ENCODE results near the gene MINDY4. TPM values are rescaled to one million over a fixed set of nuclear protein-coding genes. Genes with fewer than 3 reads are reported as not detected.

MINDY4 gene
- polyA plus RNA-seq, 3 donors: 0.15 to 0.17 TPM; not detected in 1

DNA sequence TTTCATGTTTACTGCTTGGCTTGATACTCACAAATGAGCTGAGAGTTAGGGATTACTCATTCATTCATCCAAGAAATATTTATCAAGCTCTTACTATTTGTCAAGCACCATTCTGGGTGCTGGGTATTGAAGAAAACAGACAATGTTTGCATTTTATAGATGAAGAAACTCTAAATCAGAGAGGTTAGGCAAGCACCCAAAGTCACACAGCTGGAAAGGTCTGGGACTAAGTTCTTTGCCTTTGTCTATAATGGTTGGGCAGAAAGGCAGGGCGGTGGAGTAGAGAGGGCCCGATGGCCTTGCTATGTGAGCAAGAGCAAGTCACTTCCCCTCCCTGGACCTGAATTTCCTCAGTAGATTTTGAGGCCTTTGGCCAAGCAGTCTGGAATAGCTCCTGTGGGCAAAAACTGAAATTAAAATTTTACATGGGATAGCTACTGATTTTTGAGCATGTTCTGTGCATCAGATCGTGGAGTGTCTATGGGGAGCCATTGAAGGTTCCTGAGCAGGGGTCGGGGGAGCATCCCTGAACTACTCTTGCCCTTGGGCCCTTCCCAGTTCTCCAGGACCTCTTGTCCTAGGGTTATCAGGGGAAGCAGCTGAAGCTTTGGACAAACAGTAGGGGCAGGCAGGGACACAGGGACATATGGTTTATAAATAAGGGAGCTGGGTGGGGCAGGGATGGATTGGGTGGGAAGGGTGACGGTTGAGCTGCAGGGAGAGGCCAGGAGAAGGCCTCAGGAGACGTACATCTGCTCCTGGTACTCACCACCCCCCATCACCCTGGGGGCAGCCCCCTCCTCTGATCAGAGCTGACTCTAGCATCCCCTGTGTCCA lies 163.7 kb downstream of the MINDY4 start:
- Mint-ChIP-seq H3K27me3 (ENCODE audit: low read depth in 3 of 3) (peaks cover 8 to 20% (median 10%) of the 10 kb centered on the region in 3 donors), H3K9me3 (peaks cover 0 to 2% (median 0%) of the 10 kb centered on the region in 7 donors), H3K27ac (peak overlapping the region in 1 of 7 donors; percentile 23), H3K36me3 (no peaks in the 10 kb centered on the region), H3K4me1 (no peaks in the 10 kb centered on the region), H3K4me3 (no peak overlapping the region)
- Histone ChIP-seq H3K79me2 (ENCODE audit: insufficient read depth, low read length) (no peaks in the 10 kb centered on the region), H3K27ac (ENCODE audit: low read depth in 1 of 2, low read length in 2 of 2) (no peak overlapping the region), H3K9ac (ENCODE audit: insufficient read depth, low read length, poor library complexity, severe bottlenecking) (no peak overlapping the region), H4K20me1 (ENCODE audit: insufficient read depth, low read length) (no peaks in the 10 kb centered on the region), H3K9me3 (replicated peaks in 1 of 2; ENCODE audit: control insufficient read depth in 1 of 2, insufficient read depth in 1 of 2, low read length in 2 of 2) (no peaks in the 10 kb centered on the region), H3K4me2 (replicated peaks; ENCODE audit: extremely low read depth, low read length, poor library complexity, severe bottlenecking) (no peak overlapping the region), H3K4me1 (ENCODE audit: control insufficient read depth in 1 of 2, insufficient read depth in 2 of 2, low read length in 2 of 2) (no peaks in the 10 kb centered on the region), H3K4me3 (replicated peaks in 1 of 3; ENCODE audit: low read depth in 2 of 3, low read length in 3 of 3) (no peak overlapping the region), H2AFZ (ENCODE audit: insufficient read depth, low read depth, low read length, poor library complexity, severe bottlenecking) (no peak overlapping the region), H3K36me3 (replicated peaks in 1 of 2; ENCODE audit: control insufficient read depth in 1 of 2, insufficient read depth in 2 of 2, low read length in 2 of 2) (no peaks in the 10 kb centered on the region), H3K27me3 (ENCODE audit: control insufficient read depth in 2 of 2, insufficient read depth in 2 of 2, low read length in 2 of 2) (peaks cover 0 to 12% of the 10 kb centered on the region in 2 donors)
- intact Hi-C loops (cut with micrococcal nuclease): no loop called here
- TF ChIP-seq, protein P1, sequence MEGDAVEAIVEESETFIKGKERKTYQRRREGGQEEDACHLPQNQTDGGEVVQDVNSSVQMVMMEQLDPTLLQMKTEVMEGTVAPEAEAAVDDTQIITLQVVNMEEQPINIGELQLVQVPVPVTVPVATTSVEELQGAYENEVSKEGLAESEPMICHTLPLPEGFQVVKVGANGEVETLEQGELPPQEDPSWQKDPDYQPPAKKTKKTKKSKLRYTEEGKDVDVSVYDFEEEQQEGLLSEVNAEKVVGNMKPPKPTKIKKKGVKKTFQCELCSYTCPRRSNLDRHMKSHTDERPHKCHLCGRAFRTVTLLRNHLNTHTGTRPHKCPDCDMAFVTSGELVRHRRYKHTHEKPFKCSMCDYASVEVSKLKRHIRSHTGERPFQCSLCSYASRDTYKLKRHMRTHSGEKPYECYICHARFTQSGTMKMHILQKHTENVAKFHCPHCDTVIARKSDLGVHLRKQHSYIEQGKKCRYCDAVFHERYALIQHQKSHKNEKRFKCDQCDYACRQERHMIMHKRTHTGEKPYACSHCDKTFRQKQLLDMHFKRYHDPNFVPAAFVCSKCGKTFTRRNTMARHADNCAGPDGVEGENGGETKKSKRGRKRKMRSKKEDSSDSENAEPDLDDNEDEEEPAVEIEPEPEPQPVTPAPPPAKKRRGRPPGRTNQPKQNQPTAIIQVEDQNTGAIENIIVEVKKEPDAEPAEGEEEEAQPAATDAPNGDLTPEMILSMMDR (IDR thresholded peaks at IDR 0.05): no peak
- DNase-seq: no peak
- 89% methylated on average over 2 of the region's 6 CpGs for WGBS (ENCODE audit: insufficient coverage)

- peaks cover 8 to 21% (median 10%) of the 10 kb centered on the region in 3 donors for H3K27me3 Mint-ChIP-seq (ENCODE audit: low read depth in 3 of 3)
- Histone ChIP-seq H3K27me3 (ENCODE audit: control insufficient read depth in 2 of 2, insufficient read depth in 2 of 2, low read length in 2 of 2) (peaks cover 0 to 15% of the 10 kb centered on the region in 2 donors), H3K36me3 (replicated peaks in 1 of 2; ENCODE audit: control insufficient read depth in 1 of 2, insufficient read depth in 2 of 2, low read length in 2 of 2) (no peaks in the 10 kb centered on the region), H3K4me1 (ENCODE audit: control insufficient read depth in 1 of 2, insufficient read depth in 2 of 2, low read length in 2 of 2) (no peaks in the 10 kb centered on the region), H3K4me3 (replicated peaks in 1 of 3; ENCODE audit: low read depth in 2 of 3, low read length in 3 of 3) (no peak overlapping the region), H2AFZ (ENCODE audit: insufficient read depth, low read depth, low read length, poor library complexity, severe bottlenecking) (no peak overlapping the region), H3K4me2 (replicated peaks; ENCODE audit: extremely low read depth, low read length, poor library complexity, severe bottlenecking) (no peak overlapping the region), H3K9me3 (replicated peaks in 1 of 2; ENCODE audit: control insufficient read depth in 1 of 2, insufficient read depth in 1 of 2, low read length in 2 of 2) (no peaks in the 10 kb centered on the region), H3K79me2 (ENCODE audit: insufficient read depth, low read length) (no peaks in the 10 kb centered on the region), H4K20me1 (ENCODE audit: insufficient read depth, low read length) (no peaks in the 10 kb centered on the region), H3K9ac (ENCODE audit: insufficient read depth, low read length, poor library complexity, severe bottlenecking) (no peak overlapping the region), H3K27ac (ENCODE audit: low read depth in 1 of 2, low read length in 2 of 2) (no peak overlapping the region)
- TF ChIP-seq, protein P1 (IDR thresholded peaks at IDR 0.05): no peak
- intact Hi-C loops (cut with micrococcal nuclease): no loop called here
- H3K4me1 Mint-ChIP-seq: no peaks in the 10 kb centered on the region
- H3K36me3 Mint-ChIP-seq: no peaks in the 10 kb centered on the region
- no peak for DNase-seq
- H3K4me3 Mint-ChIP-seq: no peak overlapping the region
- peaks cover 0 to 2% (median 0%) of the 10 kb centered on the region in 7 donors for H3K9me3 Mint-ChIP-seq
- no peak overlapping the region for H3K27ac Mint-ChIP-seq
- WGBS (ENCODE audit: insufficient coverage): 87% methylated on average over 2 of the region's 3 CpGs
Observed at GRCh38 chr7:30935569-30935877, 164.3 kb downstream of the MINDY4 start.
